ENCODE measurements around the gene ANTXR2. TPM values are rescaled to one million over a fixed set of nuclear protein-coding genes. Genes with fewer than 3 reads are reported as not detected.

ANTXR2 gene
- total RNA-seq, 2 experiments from 2014 or later = not detected

GRCh38 chr4:80017125-80017854 lies 55.7 kb downstream of the ANTXR2 start:
- no TSS peak for BruUV-seq (replicated peaks)
- H3K27ac ChIP-seq (ENCODE audit: low read depth, low read length, poor library complexity, severe bottlenecking) = no peak overlapping the region
- no peak for DNase-seq (ENCODE audit: low spot score)
- TF ChIP-seq CTCF (conservative IDR thresholded peaks at IDR 0.05; ENCODE audit: low read length) = no peak
- no peak for TF ChIP-seq EZH2phosphoT487 (IDR thresholded peaks at IDR 0.05; ENCODE audit: borderline replicate concordance, low read depth, low read length)
- no peaks in the 10 kb centered on the region for H3K36me3 ChIP-seq (ENCODE audit: insufficient read depth, low read length)
- H3K9me2 ChIP-seq (ENCODE audit: insufficient read depth, low read length) = no peaks in the 10 kb centered on the region
- no peaks in the 10 kb centered on the region for H4K20me1 ChIP-seq (ENCODE audit: insufficient read depth, low read length)
- ChIA-PET CTCF (ENCODE audit: unreplicated experiment) (no interaction called here), POLR2A (interaction anchor here (1.2 kb wide), 1 partner anchor 9 kb away, joined by 3 read pairs; no protein-coding TSS in a partner anchor)
- no peaks in the 10 kb centered on the region for H3K79me2 ChIP-seq (ENCODE audit: insufficient read depth, low read depth, low read length)
- no peaks in the 10 kb centered on the region for H3K4me1 ChIP-seq (ENCODE audit: insufficient read depth, low read length, poor library complexity, severe bottlenecking)
- intact Hi-C loops (cut with micrococcal nuclease; ENCODE audit: unreplicated experiment) = no loop called here
- H3K4me2 ChIP-seq (ENCODE audit: low read length) = no peak overlapping the region
- H3K4me3 ChIP-seq (ENCODE audit: low read depth, low read length, poor library complexity, severe bottlenecking) = no peak overlapping the region
- H3K9me3 ChIP-seq (ENCODE audit: low read length) = no peaks in the 10 kb centered on the region
- no peak overlapping the region for H2AFZ ChIP-seq (ENCODE audit: low read length)

- Histone ChIP-seq H3K9me2 (ENCODE audit: insufficient read depth, low read length) (no peaks in the 10 kb centered on the region), H3K27ac (ENCODE audit: low read depth, low read length, poor library complexity, severe bottlenecking) (no peak overlapping the region), H3K79me2 (ENCODE audit: insufficient read depth, low read depth, low read length) (no peaks in the 10 kb centered on the region), H4K20me1 (ENCODE audit: insufficient read depth, low read length) (no peaks in the 10 kb centered on the region), H3K4me1 (ENCODE audit: insufficient read depth, low read length, poor library complexity, severe bottlenecking) (no peaks in the 10 kb centered on the region), H3K36me3 (ENCODE audit: insufficient read depth, low read length) (no peaks in the 10 kb centered on the region), H2AFZ (ENCODE audit: low read length) (no peak overlapping the region), H3K4me3 (ENCODE audit: low read depth, low read length, poor library complexity, severe bottlenecking) (no peak overlapping the region), H3K9me3 (ENCODE audit: low read length) (no peaks in the 10 kb centered on the region), H3K4me2 (ENCODE audit: low read length) (no peak overlapping the region)
- ChIA-PET POLR2A (no interaction called here), CTCF (ENCODE audit: unreplicated experiment) (no interaction called here)
- TF ChIP-seq EZH2phosphoT487 (IDR thresholded peaks at IDR 0.05; ENCODE audit: borderline replicate concordance, low read depth, low read length) (no peak), CTCF (conservative IDR thresholded peaks at IDR 0.05; ENCODE audit: low read length) (no peak)
- no peak for DNase-seq (ENCODE audit: low spot score)
- intact Hi-C loops (cut with micrococcal nuclease; ENCODE audit: unreplicated experiment) = no loop called here
- no TSS peak for BruUV-seq (replicated peaks)
These were observed 56.5 kb downstream of the ANTXR2 start for GRCh38 chr4:80016506-80016905.

DNA sequence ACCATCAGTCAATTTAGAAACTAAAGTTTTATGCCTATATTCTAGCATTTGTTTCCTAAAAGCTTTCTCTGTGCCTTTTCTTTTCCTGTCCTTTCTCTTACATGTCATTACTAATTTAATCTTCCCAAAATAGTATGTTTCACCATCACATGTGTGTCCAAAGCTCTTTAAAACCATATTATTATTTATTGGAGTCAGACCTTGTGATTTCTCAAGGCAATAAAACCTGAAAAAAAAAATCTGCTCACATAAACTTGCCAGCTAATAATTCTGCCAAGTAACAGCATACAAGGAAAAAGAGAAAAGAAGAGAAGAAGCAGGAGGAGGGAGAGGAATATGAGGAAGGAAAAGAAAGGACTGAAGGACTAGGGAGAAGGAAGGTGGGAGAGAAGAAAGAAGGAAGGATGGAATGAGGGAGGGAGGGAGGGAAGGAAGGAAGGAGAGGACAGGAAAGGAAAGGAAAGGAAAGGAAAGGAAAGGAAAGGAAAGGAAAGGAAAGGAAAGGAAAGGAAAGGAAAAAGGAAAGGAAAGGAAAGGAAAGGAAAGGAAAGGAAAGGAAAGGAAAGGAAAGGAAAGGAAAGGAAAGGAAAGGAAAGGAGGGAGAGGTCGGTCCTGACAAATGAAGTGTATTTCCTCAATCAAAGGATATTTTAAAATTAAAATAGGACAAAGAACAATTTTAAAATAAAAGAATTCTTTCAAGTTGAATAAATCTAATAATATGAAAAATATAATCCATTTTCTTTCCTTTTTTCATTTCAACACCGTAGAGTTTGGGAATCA lies 57.4 kb downstream of the ANTXR2 start:
- ChIA-PET CTCF (ENCODE audit: unreplicated experiment) (no interaction called here), POLR2A (interaction anchor here (0.6 kb wide), 1 partner anchor 1931 kb away, joined by 4 read pairs; no protein-coding TSS in a partner anchor)
- no TSS peak for BruUV-seq (replicated peaks)
- H3K9me2 ChIP-seq (ENCODE audit: insufficient read depth, low read length) = no peaks in the 10 kb centered on the region
- TF ChIP-seq CTCF (conservative IDR thresholded peaks at IDR 0.05; ENCODE audit: low read length) = no peak
- TF ChIP-seq EZH2phosphoT487 (IDR thresholded peaks at IDR 0.05; ENCODE audit: borderline replicate concordance, low read depth, low read length) = no peak
- DNase-seq (ENCODE audit: low spot score) = no peak
- no peak overlapping the region for H3K4me2 ChIP-seq (ENCODE audit: low read length)
- H3K4me1 ChIP-seq (ENCODE audit: insufficient read depth, low read length, poor library complexity, severe bottlenecking) = no peaks in the 10 kb centered on the region
- H3K36me3 ChIP-seq (ENCODE audit: insufficient read depth, low read length) = no peaks in the 10 kb centered on the region
- H3K79me2 ChIP-seq (ENCODE audit: insufficient read depth, low read depth, low read length) = no peaks in the 10 kb centered on the region
- no peak overlapping the region for H3K27ac ChIP-seq (ENCODE audit: low read depth, low read length, poor library complexity, severe bottlenecking)
- H3K4me3 ChIP-seq (ENCODE audit: low read depth, low read length, poor library complexity, severe bottlenecking) = no peak overlapping the region
- H2AFZ ChIP-seq (ENCODE audit: low read length) = no peak overlapping the region
- H3K9me3 ChIP-seq (ENCODE audit: low read length) = no peaks in the 10 kb centered on the region
- intact Hi-C loops (cut with micrococcal nuclease; ENCODE audit: unreplicated experiment) = no loop called here
- H4K20me1 ChIP-seq (ENCODE audit: insufficient read depth, low read length) = no peaks in the 10 kb centered on the region
